Uterine smooth muscle cell (primary cell): ENCODE measurements around the gene ANKRD30BL. TPM values are rescaled to one million over a fixed set of nuclear protein-coding genes. Genes with fewer than 3 reads are reported as not detected.

ENCODE experiments used
- total RNA-seq: library from RNA; depleted of rRNA; stranded (reverse); fragments of >200 nt; gene quantifications from 2 replicates; pipeline ENCODE4 v1.2.3, GENCODE V29; 2014

Gene ANKRD30BL
- total RNA-seq: not detected in 2 replicates

DNA sequence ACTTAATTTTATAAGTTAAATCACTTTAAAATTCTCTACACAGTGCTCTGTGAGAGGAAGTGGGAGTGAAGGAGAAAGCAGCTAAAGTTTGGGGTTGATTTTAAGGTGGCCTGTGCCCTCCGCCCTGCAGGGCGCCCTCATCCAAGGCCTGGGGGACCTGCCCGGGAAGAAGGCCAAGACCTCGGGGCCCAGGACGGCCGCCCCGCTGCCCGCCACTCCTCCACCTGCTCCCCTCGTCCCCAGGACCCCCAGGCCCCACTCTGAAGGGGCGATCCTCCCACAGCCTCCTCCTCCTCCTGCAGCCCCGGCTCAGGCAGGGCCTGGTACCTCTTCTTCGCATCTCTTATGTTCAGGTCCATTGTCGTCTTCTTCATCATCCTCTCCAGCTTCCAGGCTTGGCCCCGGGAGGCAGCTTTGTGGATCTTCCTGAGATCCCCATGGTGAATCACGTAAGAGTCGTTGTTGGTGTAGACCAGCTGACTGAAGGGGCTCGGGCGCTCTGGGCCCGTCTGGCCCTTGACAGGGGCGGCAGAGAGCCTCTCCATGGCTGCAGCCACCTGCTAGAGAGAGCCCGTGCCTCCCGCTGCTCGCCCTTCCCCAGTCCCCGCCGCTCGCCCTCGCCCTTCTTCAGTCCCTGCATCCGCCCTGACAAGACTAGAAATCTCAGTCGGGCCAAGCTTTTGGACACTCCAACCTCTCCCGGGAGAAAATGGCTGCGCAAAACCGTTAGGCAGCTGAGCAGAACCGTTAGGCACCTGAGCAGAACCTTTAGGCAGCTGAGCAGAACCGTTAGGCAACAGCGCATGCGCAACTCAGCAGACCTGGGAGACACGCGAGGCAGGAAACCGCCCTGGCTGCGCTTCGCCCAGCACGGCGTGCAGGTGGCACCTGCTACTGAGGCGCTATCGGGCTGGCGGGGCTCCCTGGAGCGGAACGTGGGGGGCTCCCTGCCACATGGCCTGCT lies at the start of gene ANKRD30BL:
Gene ANKRD30BL (minus strand): TSS at position 792 of the 964 bp plus-strand sequence. CDS start 247 bp downstream, at position 545.

